GM10248 (cell line): ENCODE data around the gene PDE4D.

Experiments
- CTCF ChIA-PET: fragments of 300-600 bp; sonication (Branson Sonifier 250); formaldehyde crosslinking; extraction: SDS; loops from one replicate; lab custom pipeline; 2021; ENCODE audit warnings: antibody characterized with exemption; lab: Yijun Ruan, JAX
- POLR2A ChIA-PET: fragments of 350-650 bp; sonication (Branson Sonifier 250); formaldehyde crosslinking; extraction: SDS; loops from one replicate; lab custom pipeline; 2020; ENCODE audit warnings: antibody characterized with exemption; lab: Yijun Ruan, JAX
- DNase-seq: peaks from one replicate; pipeline ENCODE4 v3.0.0; 2012; ENCODE audit errors: extremely low spot score
- CTCF ChIP-seq: IDR thresholded peaks from 2 replicates; pipeline ENCODE4 v1.5.1; 2012; ENCODE audit warnings: mild to moderate bottlenecking, low read depth; ENCODE audit errors: extremely low read depth, missing control alignments, control extremely low read depth

The PDE4D gene

GRCh38 chr5:59342181-59342580 lies 551.3 kb downstream of the PDE4D start:
- ChIA-PET CTCF (interaction anchor here (1.2 to 1.4 kb wide), 2 partner anchors 48 to 153 kb away, joined by 3 read pairs; no protein-coding TSS in a partner anchor), POLR2A (no interaction called here)
- no peak for TF ChIP-seq CTCF
- no peak for DNase-seq

GRCh38 chr5:59341760-59342159 lies 551.8 kb downstream of the PDE4D start:
- DNase-seq: no peak
- ChIA-PET POLR2A (no interaction called here), CTCF (interaction anchor here (1.2 to 1.4 kb wide), 2 partner anchors 49 to 152 kb away, joined by 3 read pairs; no protein-coding TSS in a partner anchor)
- no peak for TF ChIP-seq CTCF

- TF ChIP-seq CTCF: no peak
- no peak for DNase-seq
- POLR2A ChIA-PET: no interaction called here
- CTCF ChIA-PET: interaction anchor here (1.2 kb wide), 1 partner anchor 152 kb away, joined by 3 read pairs; no protein-coding TSS in a partner anchor
Measured at GRCh38 chr5:59341155-59341554, 552.4 kb downstream of the PDE4D start.

- ChIA-PET CTCF (no interaction called here), POLR2A (no interaction called here)
Measured at GRCh38 chr5:59340637-59341036, 552.9 kb downstream of the PDE4D start.

GRCh38 chr5:59337240-59337639 lies 556.3 kb downstream of the PDE4D start:
- POLR2A ChIA-PET: no interaction called here
- TF ChIP-seq CTCF: no peak
- DNase-seq: no peak
- CTCF ChIA-PET: interaction anchor here (1.9 kb wide), 1 partner anchor 149 kb away, joined by 4 read pairs; no protein-coding TSS in a partner anchor

More at GRCh38 chr5:59340637-59341036, 552.9 kb downstream of the PDE4D start:
- no peak for TF ChIP-seq CTCF
- no peak for DNase-seq

GRCh38 chr5:59335544-59335943 lies 558.0 kb downstream of the PDE4D start:
- TF ChIP-seq CTCF: no peak
- ChIA-PET CTCF (interaction anchor here (0.6 to 1.9 kb wide), 2 partner anchors 18 to 147 kb away, joined by 3 to 4 read pairs; no protein-coding TSS in a partner anchor), POLR2A (no interaction called here)
- DNase-seq: no peak

GRCh38 chr5:59333416-59333815 lies 560.1 kb downstream of the PDE4D start:
- POLR2A ChIA-PET: no interaction called here
- CTCF ChIA-PET: interaction anchor here (1.5 kb wide), 1 partner anchor 34 kb away, joined by 3 read pairs; no protein-coding TSS in a partner anchor
- TF ChIP-seq CTCF: no peak
- DNase-seq: no peak
